ENCODE measurements around the gene PHTF2. TPM values are rescaled to one million over a fixed set of nuclear protein-coding genes. Genes with fewer than 3 reads are reported as not detected.

The PHTF2 gene
- total RNA-seq, 1 donor from 2014 or later, result 8.3 TPM

- ATAC-seq, result no peak
These were observed 2.5 kb upstream of the PHTF2 start for GRCh38 chr7:77796109-77796508.

GRCh38 chr7:77796960-77797359, 1.6 kb upstream of the PHTF2 start:
- no peak for ATAC-seq

GRCh38 chr7:77797734-77798393, 709 bp upstream of the PHTF2 start:
- ATAC-seq, result peak; percentile 17

GRCh38 chr7:77799078-77799964, 748 bp downstream of the PHTF2 start:
- peak; percentile 7 for ATAC-seq

- ATAC-seq, result no peak
These were observed 1.6 kb downstream of the PHTF2 start for GRCh38 chr7:77800158-77800557.

- no peak for ATAC-seq
These were observed 2.2 kb downstream of the PHTF2 start for GRCh38 chr7:77800730-77801129.

- no peak for ATAC-seq
These were observed 4.2 kb downstream of the PHTF2 start for GRCh38 chr7:77802557-77803405.

- no peak for ATAC-seq
These were observed 7.9 kb downstream of the PHTF2 start for GRCh38 chr7:77806425-77806824.

GRCh38 chr7:77808517-77808916, 9.9 kb downstream of the PHTF2 start:
- ATAC-seq, result no peak

- ATAC-seq, result no peak
These were observed 13.1 kb downstream of the PHTF2 start for GRCh38 chr7:77811516-77812289.

GRCh38 chr7:77812290-77812685, 13.7 kb downstream of the PHTF2 start:
- ATAC-seq, result no peak

- no peak for ATAC-seq
These were observed 14.6 kb downstream of the PHTF2 start for GRCh38 chr7:77813180-77813579.

- no peak for ATAC-seq
These were observed 20.4 kb downstream of the PHTF2 start for GRCh38 chr7:77819021-77819420.

- ATAC-seq, result no peak
These were observed 22.4 kb downstream of the PHTF2 start for GRCh38 chr7:77820967-77821366.

GRCh38 chr7:77822269-77822668, 23.7 kb downstream of the PHTF2 start:
- peak; percentile 15 for ATAC-seq

- no peak for ATAC-seq
These were observed 25.2 kb downstream of the PHTF2 start for GRCh38 chr7:77823787-77824186.

GRCh38 chr7:77824636-77825035, 26.1 kb downstream of the PHTF2 start:
- no peak for ATAC-seq

GRCh38 chr7:77825131-77825530, 26.6 kb downstream of the PHTF2 start:
- no peak for ATAC-seq

- ATAC-seq, result no peak
These were observed 27.7 kb downstream of the PHTF2 start for GRCh38 chr7:77826300-77826699.

- ATAC-seq, result peak; percentile 20
These were observed 29.4 kb downstream of the PHTF2 start for GRCh38 chr7:77827999-77828398.

- peak; percentile 24 for ATAC-seq
These were observed 32.2 kb downstream of the PHTF2 start for GRCh38 chr7:77830649-77831355.

GRCh38 chr7:77831481-77831880, 32.9 kb downstream of the PHTF2 start:
- ATAC-seq, result peak; percentile 89
